ENCODE results near the gene BCAS3.

GRCh38 chr17:60944751-60945150 lies 267.1 kb downstream of the BCAS3 start:
- no peak for TF ChIP-seq ZFX (IDR thresholded peaks at IDR 0.05)
- no peak for TF ChIP-seq CTCF (IDR thresholded peaks at IDR 0.05 in 2 of 3, conservative IDR thresholded peaks at IDR 0.05 in 1 of 3; ENCODE audit: borderline replicate concordance in 1 of 3, insufficient read depth in 1 of 3, low read depth in 2 of 3, low read length in 2 of 3)
- TF ChIP-seq EZH2phosphoT487 (IDR thresholded peaks at IDR 0.05; ENCODE audit: borderline replicate concordance), result no peak
- TF ChIP-seq RAD21 (IDR thresholded peaks at IDR 0.05; ENCODE audit: low read depth), result no peak
- TF ChIP-seq POLR2A (IDR thresholded peaks at IDR 0.05; ENCODE audit: borderline replicate concordance, extremely low read depth, insufficient read depth, insufficient read length), result no peak
- no peak for TF ChIP-seq CEBPB (IDR thresholded peaks at IDR 0.05; ENCODE audit: low read depth)

Data from HCT116 (cell line).